ENCODE measurements around the gene PITPNM3. TPM values are rescaled to one million over a fixed set of nuclear protein-coding genes. Genes with fewer than 3 reads are reported as not detected.

The PITPNM3 gene
- total RNA-seq, 1 donor from 2014 or later, result 1.4 TPM

DNA sequence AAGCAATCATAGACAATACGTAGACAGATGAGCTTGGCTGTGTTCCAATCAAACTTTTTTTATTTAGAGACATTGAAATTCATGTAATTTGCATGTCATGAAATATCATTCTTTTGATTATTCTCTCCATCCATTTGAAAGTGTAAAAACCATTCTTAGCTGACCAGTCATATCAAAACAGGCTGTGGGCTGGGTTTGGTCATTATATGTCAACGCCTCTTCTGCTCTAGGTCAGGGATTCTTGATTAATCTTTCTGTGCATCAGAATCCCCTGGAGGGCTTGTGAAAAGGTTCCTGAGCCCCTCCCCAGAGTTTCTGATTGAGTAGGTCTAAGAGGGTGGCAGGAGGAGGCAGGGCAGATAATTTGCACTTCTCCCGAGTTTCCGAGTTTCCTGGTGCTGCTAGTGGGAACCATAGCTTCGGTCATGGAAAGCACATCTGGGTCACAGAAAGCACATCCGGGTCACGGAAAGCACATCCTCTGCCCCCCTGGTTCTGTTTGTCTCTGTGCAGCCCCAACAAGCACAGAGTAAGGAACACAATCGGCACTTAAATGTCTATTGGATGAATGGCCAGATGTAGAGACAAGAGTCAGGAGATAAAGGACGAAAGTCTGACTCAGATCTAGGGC lies 95.7 kb downstream of the PITPNM3 start:
- H3K27ac Mint-ChIP-seq (ENCODE audit: unreplicated experiment), result no peak overlapping the region
- no peak for TF ChIP-seq CTCF (IDR thresholded peaks at IDR 0.05; ENCODE audit: partially characterized antibody, unreplicated experiment)
- H3K36me3 Mint-ChIP-seq (ENCODE audit: unreplicated experiment), result peaks cover 5% of the 10 kb centered on the region
- H3K4me3 Mint-ChIP-seq (ENCODE audit: unreplicated experiment), result no peak overlapping the region
- H3K9me3 Mint-ChIP-seq (ENCODE audit: unreplicated experiment), result peaks cover 9% of the 10 kb centered on the region
- peaks cover 5% of the 10 kb centered on the region for H3K4me1 Mint-ChIP-seq (ENCODE audit: low read depth, unreplicated experiment)
- no peak for DNase-seq
- peaks cover 13% of the 10 kb centered on the region for H3K27me3 Mint-ChIP-seq (ENCODE audit: unreplicated experiment)

DNA sequence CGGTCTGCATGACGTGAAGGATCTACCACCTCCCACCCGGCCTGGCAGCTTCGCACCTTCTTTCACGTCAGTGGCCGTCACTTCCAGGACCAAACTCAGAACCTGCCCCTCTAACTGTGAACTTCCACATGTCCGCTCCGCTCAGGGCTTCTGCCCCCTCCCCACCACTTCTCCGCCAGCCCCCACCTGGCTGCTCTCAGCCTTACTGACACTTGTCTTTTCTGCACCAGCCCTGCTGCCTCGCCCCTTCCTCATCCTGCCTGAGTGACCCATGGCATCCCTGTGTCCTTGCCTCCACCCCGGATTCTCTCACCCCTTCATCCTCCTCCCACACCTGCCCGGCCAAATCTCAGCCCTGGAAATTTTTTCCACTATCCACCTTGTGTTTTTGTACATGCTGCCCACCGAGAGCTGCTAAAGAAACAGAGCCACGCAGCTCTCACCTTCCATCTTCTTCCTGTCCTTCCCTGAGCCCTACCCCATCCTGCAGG lies 97.8 kb downstream of the PITPNM3 start:
- TF ChIP-seq CTCF (IDR thresholded peaks at IDR 0.05; ENCODE audit: partially characterized antibody, unreplicated experiment), result no peak
- Mint-ChIP-seq H3K27ac (ENCODE audit: unreplicated experiment) (no peak overlapping the region), H3K9me3 (ENCODE audit: unreplicated experiment) (peaks cover 11% of the 10 kb centered on the region), H3K4me3 (ENCODE audit: unreplicated experiment) (no peak overlapping the region), H3K27me3 (ENCODE audit: unreplicated experiment) (peaks cover 5% of the 10 kb centered on the region), H3K36me3 (ENCODE audit: unreplicated experiment) (peaks cover 5% of the 10 kb centered on the region), H3K4me1 (ENCODE audit: low read depth, unreplicated experiment) (peaks cover 12% of the 10 kb centered on the region)
- DNase-seq, result no peak

DNA sequence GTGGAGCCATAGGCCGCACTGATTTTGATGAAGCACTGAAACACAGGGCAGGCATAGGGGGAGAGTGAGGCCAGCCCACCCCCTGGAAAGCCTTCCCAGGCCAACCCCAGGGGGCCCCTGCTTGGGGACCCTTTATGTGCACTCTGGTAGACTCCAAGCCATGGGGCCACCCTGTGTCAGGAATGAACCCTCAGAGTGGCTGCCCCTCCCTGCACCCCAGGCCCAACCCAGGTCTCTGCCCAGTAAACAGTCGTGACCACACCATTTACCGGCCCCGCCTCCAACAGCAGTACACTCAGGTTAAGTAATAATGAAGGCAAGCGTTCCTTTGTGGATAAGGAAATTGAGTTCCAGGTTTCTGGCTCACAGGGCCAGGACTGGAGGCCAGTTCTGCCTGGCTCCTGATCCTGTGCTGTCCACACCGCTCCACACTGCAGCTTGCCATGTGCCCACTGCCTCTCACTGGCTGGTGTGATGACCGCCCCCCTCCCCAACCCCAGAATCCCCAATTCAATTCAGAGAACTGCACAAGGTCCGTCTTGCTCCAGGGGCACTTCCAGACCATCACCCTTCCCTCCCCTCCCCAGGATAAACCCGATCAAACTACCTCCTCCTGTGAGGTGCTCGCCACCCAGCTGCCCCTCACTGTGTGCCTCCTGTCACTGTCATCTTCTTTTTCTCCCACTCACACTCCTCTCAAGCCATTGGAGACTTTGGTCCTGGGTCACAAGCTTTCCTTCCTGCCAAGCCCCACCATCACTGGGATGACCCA lies 98.5 kb downstream of the PITPNM3 start:
- peaks cover 9% of the 10 kb centered on the region for H3K27me3 Mint-ChIP-seq (ENCODE audit: unreplicated experiment)
- H3K36me3 Mint-ChIP-seq (ENCODE audit: unreplicated experiment), result peaks cover 5% of the 10 kb centered on the region
- no peak for DNase-seq
- H3K4me1 Mint-ChIP-seq (ENCODE audit: low read depth, unreplicated experiment), result peaks cover 19% of the 10 kb centered on the region
- no peak for TF ChIP-seq CTCF (IDR thresholded peaks at IDR 0.05; ENCODE audit: partially characterized antibody, unreplicated experiment)
- no peak overlapping the region for H3K27ac Mint-ChIP-seq (ENCODE audit: unreplicated experiment)
- no peak overlapping the region for H3K4me3 Mint-ChIP-seq (ENCODE audit: unreplicated experiment)
- peaks cover 11% of the 10 kb centered on the region for H3K9me3 Mint-ChIP-seq (ENCODE audit: unreplicated experiment)

DNA sequence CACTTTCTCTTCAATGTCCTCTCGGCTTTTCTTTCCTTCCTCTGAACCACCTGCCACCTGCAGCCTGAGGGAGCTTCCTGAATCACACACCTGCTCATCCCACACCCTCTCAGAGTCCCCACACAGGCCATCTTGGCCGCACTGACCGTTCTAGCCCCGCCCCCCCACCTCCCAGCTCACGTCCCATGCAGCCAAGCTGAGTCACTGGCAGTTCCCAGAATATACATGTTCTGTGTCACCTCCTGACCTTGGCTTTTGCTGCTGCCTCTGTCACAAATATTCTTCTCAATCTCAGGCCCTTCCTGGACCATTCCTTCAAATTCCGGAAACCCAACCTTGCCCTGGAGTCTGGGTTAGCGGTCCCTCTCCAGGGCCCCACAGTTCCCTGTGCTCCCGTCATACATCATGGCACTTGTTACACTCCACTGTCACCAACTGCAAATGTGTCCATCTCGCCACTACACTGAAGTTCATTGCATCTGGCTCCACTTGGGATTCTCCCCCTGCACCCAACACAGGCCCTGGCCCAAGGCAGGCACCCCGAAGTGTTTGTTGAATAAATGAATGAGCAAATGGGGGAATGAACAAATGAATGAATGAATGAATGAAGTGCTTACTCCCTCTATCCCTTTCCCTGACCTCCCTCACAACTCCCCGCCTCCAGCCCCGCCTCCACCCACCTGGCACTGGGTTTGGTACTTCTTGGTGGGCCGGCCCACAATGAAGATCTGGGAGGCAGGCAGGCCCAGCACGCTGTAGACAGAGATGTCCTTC lies 99.3 kb downstream of the PITPNM3 start:
- TF ChIP-seq CTCF (IDR thresholded peaks at IDR 0.05; ENCODE audit: partially characterized antibody, unreplicated experiment), result no peak
- no peak overlapping the region for H3K4me3 Mint-ChIP-seq (ENCODE audit: unreplicated experiment)
- H3K9me3 Mint-ChIP-seq (ENCODE audit: unreplicated experiment), result peaks cover 6% of the 10 kb centered on the region
- H3K27me3 Mint-ChIP-seq (ENCODE audit: unreplicated experiment), result peaks cover 8% of the 10 kb centered on the region
- DNase-seq, result no peak
- peaks cover 23% of the 10 kb centered on the region for H3K4me1 Mint-ChIP-seq (ENCODE audit: low read depth, unreplicated experiment)
- peaks cover 5% of the 10 kb centered on the region for H3K36me3 Mint-ChIP-seq (ENCODE audit: unreplicated experiment)
- no peak overlapping the region for H3K27ac Mint-ChIP-seq (ENCODE audit: unreplicated experiment)
